ENCODE results near the gene ANKH.

GRCh38 chr5:14756478-14756877, 115.1 kb downstream of the ANKH start:
- TF ChIP-seq RARB (CRISPR knock-in tag; IDR thresholded peaks at IDR 0.05), result no peak
- no peak for TF ChIP-seq ZFP30 (CRISPR knock-in tag; IDR thresholded peaks at IDR 0.05)
- TF ChIP-seq ZNF8 (CRISPR knock-in tag; IDR thresholded peaks at IDR 0.05), result no peak
- no peak for TF ChIP-seq TOX (CRISPR knock-in tag; IDR thresholded peaks at IDR 0.05; ENCODE audit: borderline replicate concordance)

All from SK-N-SH treated with all-trans-retinoic acid at 6 μM for 48 hours (cell line).